IMR-90 (cell line): Measurements from ENCODE around the gene FLT1. TPM values are rescaled to one million over a fixed set of nuclear protein-coding genes. Genes with fewer than 3 reads are reported as not detected.

Experiments
- ATAC-seq: fragments of 200-7000 bp; cut with Tn5 transposase; 2 replicates; pipeline ENCODE4 v1.9.1; 2020; ENCODE audit warnings: low read depth, mild to moderate bottlenecking, moderate library complexity
- BruUV-seq: library from RNA; stranded (reverse); fragments of 400-500 nt; replicated peaks from 2 replicates; lab custom pipeline; 2021; lab: Mats Ljungman, UMichigan
- CTCF ChIA-PET: fragments of 300-600 bp; formaldehyde crosslinking; extraction: SDS; loops from one replicate; lab custom pipeline; 2021; ENCODE audit warnings: antibody characterized with exemption; lab: Yijun Ruan, JAX
- POLR2A ChIA-PET: fragments of 300-600 bp; sonication (Branson Sonifier 250); formaldehyde crosslinking; loops from one replicate; lab custom pipeline; 2022; ENCODE audit warnings: antibody characterized with exemption; ENCODE audit not compliant: unreplicated experiment; lab: Charles Lee
- DNase-seq: peaks from one replicate; pipeline ENCODE4 v3.0.0; 2013
- H2AFZ ChIP-seq: replicated peaks from 2 replicates; pipeline ENCODE3; 2013; ENCODE audit warnings: low read length, mild to moderate bottlenecking; ENCODE audit not compliant: poor library complexity
- H2AK5ac ChIP-seq: 2 replicates; pipeline ENCODE4 v1.6.1; 2013; ENCODE audit warnings: low read depth, low read length, inconsistent platforms
- H2AK9ac ChIP-seq: replicated peaks from 2 replicates; pipeline ENCODE3; 2013; ENCODE audit warnings: mild to moderate bottlenecking, low read depth, low read length, moderate library complexity; ENCODE audit not compliant: poor library complexity
- H2BK120ac ChIP-seq: 2 replicates; pipeline ENCODE4 v1.6.1; 2013; ENCODE audit warnings: low read depth, low read length, inconsistent platforms
- H2BK15ac ChIP-seq: 3 replicates; pipeline ENCODE4 v1.6.1; 2013; ENCODE audit warnings: low read depth, low read length, inconsistent platforms
- H2BK20ac ChIP-seq: 2 replicates; pipeline ENCODE4 v1.6.1; 2013; ENCODE audit warnings: low read depth, mild to moderate bottlenecking, inconsistent platforms, low read length, moderate library complexity
- H2BK5ac ChIP-seq: 2 replicates; pipeline ENCODE4 v1.6.1; 2013; ENCODE audit warnings: mild to moderate bottlenecking, low read depth, low read length, inconsistent platforms; ENCODE audit not compliant: poor library complexity, severe bottlenecking
- H3K14ac ChIP-seq: replicated peaks from 2 replicates; pipeline ENCODE4 v1.6.1; 2013; ENCODE audit warnings: low read depth, low read length, inconsistent platforms
- H3K18ac ChIP-seq: 2 replicates; pipeline ENCODE4 v1.6.1; 2013; ENCODE audit warnings: low read depth, low read length, control low read depth
- H3K23ac ChIP-seq: 2 replicates; pipeline ENCODE4 v1.6.1; 2013; ENCODE audit warnings: low read depth, low read length, inconsistent platforms
- H3K27ac ChIP-seq: 2 replicates; pipeline ENCODE4 v1.5.1; 2013; ENCODE audit warnings: mild to moderate bottlenecking, control low read depth, low read length; ENCODE audit not compliant: insufficient read depth
- H3K27me3 ChIP-seq: 2 replicates; pipeline ENCODE4 v1.6.1; 2013; ENCODE audit warnings: low read length; ENCODE audit not compliant: control insufficient read depth, insufficient read depth
- H3K36me3 ChIP-seq: 2 replicates; pipeline ENCODE4 v1.6.1; 2013; ENCODE audit warnings: low read length, mixed read lengths; ENCODE audit not compliant: control insufficient read depth, insufficient read depth
- H3K4ac ChIP-seq: 2 replicates; pipeline ENCODE4 v1.6.1; 2013; ENCODE audit warnings: low read depth, low read length, inconsistent platforms
- H3K4me1 ChIP-seq: 2 replicates; pipeline ENCODE4 v1.6.1; 2013; ENCODE audit warnings: low read length, mixed read lengths; ENCODE audit not compliant: control insufficient read depth, insufficient read depth
- H3K4me2 ChIP-seq: 2 replicates; pipeline ENCODE4 v1.6.1; 2013; ENCODE audit warnings: low read depth, mild to moderate bottlenecking, control low read depth, low read length, moderate library complexity
- H3K4me3 ChIP-seq: 2 replicates; pipeline ENCODE4 v1.5.1; 2013; ENCODE audit warnings: low read depth, mild to moderate bottlenecking, control low read depth, low read length, moderate library complexity; ENCODE audit not compliant: insufficient read depth
- H3K56ac ChIP-seq: 2 replicates; pipeline ENCODE4 v1.6.1; 2013; ENCODE audit warnings: low read length, inconsistent platforms; ENCODE audit not compliant: insufficient read depth; ENCODE audit errors: extremely low read depth
- H3K79me1 ChIP-seq, 2 experiments: 2 replicates each; pipeline ENCODE4 v1.6.1; 2013; ENCODE audit warnings: low read length in 2 of 2, inconsistent platforms in 1 of 2, low read depth in 1 of 2
- H3K9ac ChIP-seq: 2 replicates; pipeline ENCODE4 v1.6.1; 2013; ENCODE audit warnings: low read depth, low read length, control low read depth
- H3K9me1 ChIP-seq: 2 replicates; pipeline ENCODE4 v1.6.1; 2013; ENCODE audit warnings: low read length, inconsistent platforms; ENCODE audit not compliant: insufficient read depth
- H3K9me3 ChIP-seq: 2 replicates; pipeline ENCODE4 v1.6.1; 2013; ENCODE audit warnings: low read length; ENCODE audit not compliant: control insufficient read depth, insufficient read depth
- H4K20me1 ChIP-seq: 2 replicates; pipeline ENCODE4 v1.6.1; 2013; ENCODE audit warnings: low read length, inconsistent platforms; ENCODE audit not compliant: insufficient read depth
- H4K5ac ChIP-seq: 2 replicates; pipeline ENCODE4 v1.6.1; 2013; ENCODE audit warnings: mild to moderate bottlenecking, low read depth, low read length, control low read depth
- H4K8ac ChIP-seq, 2 experiments: 2 replicates each; pipeline ENCODE4 v1.6.1; 2013; ENCODE audit warnings: low read depth in 2 of 2, low read length in 2 of 2, control low read depth in 1 of 2, inconsistent platforms in 1 of 2
- H4K91ac ChIP-seq: 2 replicates; pipeline ENCODE4 v1.6.1; 2013; ENCODE audit warnings: low read depth, low read length, inconsistent platforms; ENCODE audit not compliant: insufficient read depth
- BHLHE40 ChIP-seq: fragments of 150-350 bp; IDR thresholded peaks from 2 replicates; pipeline ENCODE4 v1.6.1; 2016; ENCODE audit warnings: mild to moderate bottlenecking, low read depth, low read length
- CEBPB ChIP-seq: IDR thresholded peaks from 2 replicates; pipeline ENCODE4 v1.6.1; 2012; ENCODE audit warnings: low read depth, low read length, improper control_type of control experiment
- CHD1 ChIP-seq: IDR thresholded peaks from 2 replicates; pipeline ENCODE4 v1.6.1; 2012; ENCODE audit warnings: low read depth, low read length, improper control_type of control experiment
- ELK1 ChIP-seq: fragments of 150-350 bp; IDR thresholded peaks from 2 replicates; pipeline ENCODE4 v1.6.1; 2016; ENCODE audit warnings: low read depth, mild to moderate bottlenecking, low read length, moderate library complexity, borderline replicate concordance
- FOS ChIP-seq: fragments of 150-350 bp; IDR thresholded peaks from 2 replicates; pipeline ENCODE4 v1.6.1; 2016; ENCODE audit warnings: low read depth, low read length
- MAFK ChIP-seq: IDR thresholded peaks from 2 replicates; pipeline ENCODE4 v1.6.1; 2012; ENCODE audit warnings: low read depth, low read length, improper control_type of control experiment
- MAZ ChIP-seq: IDR thresholded peaks from 2 replicates; pipeline ENCODE4 v1.6.1; 2012; ENCODE audit warnings: low read depth, mild to moderate bottlenecking, low read length, improper control_type of control experiment, moderate library complexity, borderline replicate concordance
- MXI1 ChIP-seq: IDR thresholded peaks from 2 replicates; pipeline ENCODE4 v1.6.1; 2012; ENCODE audit warnings: low read depth, mild to moderate bottlenecking, low read length, moderate library complexity, borderline replicate concordance
- POLR2A ChIP-seq: IDR thresholded peaks from 2 replicates; pipeline ENCODE4 v1.6.1; 2012; ENCODE audit warnings: mild to moderate bottlenecking, low read depth, low read length
- RAD21 ChIP-seq: IDR thresholded peaks from 2 replicates; pipeline ENCODE4 v1.6.1; 2012; ENCODE audit warnings: low read length, improper control_type of control experiment
- RCOR1 ChIP-seq: IDR thresholded peaks from 2 replicates; pipeline ENCODE4 v1.6.1; 2012; ENCODE audit warnings: mild to moderate bottlenecking, low read length, improper control_type of control experiment; ENCODE audit not compliant: insufficient replicate concordance
- RFX5 ChIP-seq: IDR thresholded peaks from 2 replicates; pipeline ENCODE4 v1.8.0; 2012; ENCODE audit warnings: low read depth, mild to moderate bottlenecking, low read length, moderate library complexity
- SMC3 ChIP-seq: fragments of 150-350 bp; IDR thresholded peaks from 2 replicates; pipeline ENCODE4 v1.6.1; 2016; ENCODE audit warnings: low read depth, mild to moderate bottlenecking, antibody characterized with exemption, low read length, moderate library complexity
- dilution Hi-C: fragments of 300-500 bp; cut with HindIII; formaldehyde crosslinking; loops from one replicate; pipeline ENCODE4 v1.14.3; 2018; ENCODE audit warnings: low sequenced_read_pairs; ENCODE audit not compliant: unreplicated experiment
- in situ Hi-C: fragments of 300-500 bp; cut with MboI; formaldehyde crosslinking; loops from 3 replicates; pipeline ENCODE4 v1.14.3; 2019; ENCODE audit warnings: low sequenced_read_pairs, inconsistent platforms, mixed read lengths
- intact Hi-C: fragments of 100-400 bp; cut with micrococcal nuclease; formaldehyde crosslinking; loops from 2 replicates; pipeline ENCODE4 v1.10.0; 2022
- polyA plus RNA-seq, 3 experiments: library from polyadenylated mRNA; depleted of rRNA; stranded (reverse); fragments of >200 nt; gene quantifications; 2 replicates each; pipeline ENCODE4 v1.2.3, GENCODE V29; 2012; ENCODE audit warnings: low replicate concordance in 1 of 3
- total RNA-seq: library from RNA; depleted of rRNA; stranded (reverse); fragments of >200 nt; gene quantifications from 2 replicates; pipeline ENCODE4 v1.2.3, GENCODE V29; 2012
- TF ChIP-seq, protein P1 (sequence below): fragments of 150-350 bp; IDR thresholded peaks from 2 replicates; pipeline ENCODE4 v1.6.1; 2017; ENCODE audit warnings: mild to moderate bottlenecking, antibody characterized with exemption, low read length, low read depth
- TF ChIP-seq, protein P2 (sequence below): conservative IDR thresholded peaks from 2 replicates; pipeline ENCODE4 v1.5.1; 2012; ENCODE audit warnings: mild to moderate bottlenecking, low read depth, low read length, improper control_type of control experiment

FLT1 gene
- total and polyA plus RNA-seq, 2 of the 4 experiments (the other 2 are of a cell fraction): 4.5 to 10.4 TPM

DNA sequence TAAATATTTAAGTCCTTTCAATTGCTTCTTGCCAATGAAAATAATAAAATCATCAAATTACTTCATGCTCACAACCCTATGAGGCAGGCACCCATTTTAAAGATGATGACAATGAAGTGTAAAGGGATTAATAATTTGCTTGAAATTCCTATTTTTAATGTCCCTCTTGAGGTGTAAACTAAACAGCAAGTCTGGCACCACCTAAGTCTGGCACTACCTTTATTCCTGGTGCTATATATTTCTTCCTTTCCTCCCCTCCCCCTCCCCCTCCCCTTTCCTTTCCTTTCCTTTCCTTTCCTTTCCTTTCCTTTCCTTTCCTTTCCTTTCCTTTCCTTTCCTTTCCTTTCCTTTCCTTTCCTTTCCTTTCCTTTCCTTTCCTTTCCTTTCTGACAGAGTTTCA lies 42.2 kb downstream of the FLT1 start:
- H3K56ac ChIP-seq: no peak overlapping the region
- H4K8ac ChIP-seq: no peak overlapping the region

More for the DNA sequence above, 42.2 kb downstream of the FLT1 start:
- no TSS peak for BruUV-seq
- in situ Hi-C loops: no loop called here
- Histone ChIP-seq H3K79me1 (0 out of 4 replicates have a peak, but pooled peaks cover 0 to 3% of the 10 kb centered on the region in 2 experiments), H2AK9ac (no peak overlapping the region), H3K9me1 (0 out of 2 replicates have a peak, but pooled peaks cover 5% of the 10 kb centered on the region), H3K18ac (no peak overlapping the region), H4K20me1 (no peaks in the 10 kb centered on the region), H2BK15ac (no peak overlapping the region), H2AK5ac (no peak overlapping the region), H4K5ac (no peak overlapping the region), H3K23ac (no peak overlapping the region), H2BK5ac (no peak overlapping the region), H2BK120ac (no peak overlapping the region), H3K4ac (no peak overlapping the region), H2AFZ (no peak overlapping the region), H3K9ac (no peak overlapping the region), H4K91ac (no peak overlapping the region), H3K9me3 (peaks cover 3% of the 10 kb centered on the region), H3K14ac (no peak overlapping the region), H2BK20ac (no peak overlapping the region), H3K4me2 (no peak overlapping the region), H3K27ac (no peak overlapping the region), H3K27me3 (no peaks in the 10 kb centered on the region), H3K4me1 (peaks cover 8% of the 10 kb centered on the region; the same call in 1 of the 2 replicates), H3K36me3 (no peaks in the 10 kb centered on the region), H3K4me3 (no peak overlapping the region)
- TF ChIP-seq BHLHE40 (no peak), RFX5 (no peak), MAZ (no peak), RCOR1 (no peak), ELK1 (no peak), POLR2A (no peak), CHD1 (no peak), CEBPB (no peak), FOS (no peak), MXI1 (no peak), SMC3 (no peak), MAFK (no peak), RAD21 (no peak)
- TF ChIP-seq, protein P1, sequence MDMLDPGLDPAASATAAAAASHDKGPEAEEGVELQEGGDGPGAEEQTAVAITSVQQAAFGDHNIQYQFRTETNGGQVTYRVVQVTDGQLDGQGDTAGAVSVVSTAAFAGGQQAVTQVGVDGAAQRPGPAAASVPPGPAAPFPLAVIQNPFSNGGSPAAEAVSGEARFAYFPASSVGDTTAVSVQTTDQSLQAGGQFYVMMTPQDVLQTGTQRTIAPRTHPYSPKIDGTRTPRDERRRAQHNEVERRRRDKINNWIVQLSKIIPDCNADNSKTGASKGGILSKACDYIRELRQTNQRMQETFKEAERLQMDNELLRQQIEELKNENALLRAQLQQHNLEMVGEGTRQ: no peak
- TF ChIP-seq, protein P2, sequence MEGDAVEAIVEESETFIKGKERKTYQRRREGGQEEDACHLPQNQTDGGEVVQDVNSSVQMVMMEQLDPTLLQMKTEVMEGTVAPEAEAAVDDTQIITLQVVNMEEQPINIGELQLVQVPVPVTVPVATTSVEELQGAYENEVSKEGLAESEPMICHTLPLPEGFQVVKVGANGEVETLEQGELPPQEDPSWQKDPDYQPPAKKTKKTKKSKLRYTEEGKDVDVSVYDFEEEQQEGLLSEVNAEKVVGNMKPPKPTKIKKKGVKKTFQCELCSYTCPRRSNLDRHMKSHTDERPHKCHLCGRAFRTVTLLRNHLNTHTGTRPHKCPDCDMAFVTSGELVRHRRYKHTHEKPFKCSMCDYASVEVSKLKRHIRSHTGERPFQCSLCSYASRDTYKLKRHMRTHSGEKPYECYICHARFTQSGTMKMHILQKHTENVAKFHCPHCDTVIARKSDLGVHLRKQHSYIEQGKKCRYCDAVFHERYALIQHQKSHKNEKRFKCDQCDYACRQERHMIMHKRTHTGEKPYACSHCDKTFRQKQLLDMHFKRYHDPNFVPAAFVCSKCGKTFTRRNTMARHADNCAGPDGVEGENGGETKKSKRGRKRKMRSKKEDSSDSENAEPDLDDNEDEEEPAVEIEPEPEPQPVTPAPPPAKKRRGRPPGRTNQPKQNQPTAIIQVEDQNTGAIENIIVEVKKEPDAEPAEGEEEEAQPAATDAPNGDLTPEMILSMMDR: no peak
- ChIA-PET CTCF (no interaction called here), POLR2A (no interaction called here)
- ATAC-seq (no peak), DNase-seq (no peak)
- intact Hi-C loops: no loop called here
- dilution Hi-C loops: no loop called here
